Inflammatory macrophage treated with lipopolysaccharide for 4 hours (primary cell): ENCODE results near the gene HOXA4.

Experiments used
- DNase-seq: peaks from one replicate; pipeline ENCODE4 v3.0.0-alpha.2; 2020

The HOXA4 gene

DNA sequence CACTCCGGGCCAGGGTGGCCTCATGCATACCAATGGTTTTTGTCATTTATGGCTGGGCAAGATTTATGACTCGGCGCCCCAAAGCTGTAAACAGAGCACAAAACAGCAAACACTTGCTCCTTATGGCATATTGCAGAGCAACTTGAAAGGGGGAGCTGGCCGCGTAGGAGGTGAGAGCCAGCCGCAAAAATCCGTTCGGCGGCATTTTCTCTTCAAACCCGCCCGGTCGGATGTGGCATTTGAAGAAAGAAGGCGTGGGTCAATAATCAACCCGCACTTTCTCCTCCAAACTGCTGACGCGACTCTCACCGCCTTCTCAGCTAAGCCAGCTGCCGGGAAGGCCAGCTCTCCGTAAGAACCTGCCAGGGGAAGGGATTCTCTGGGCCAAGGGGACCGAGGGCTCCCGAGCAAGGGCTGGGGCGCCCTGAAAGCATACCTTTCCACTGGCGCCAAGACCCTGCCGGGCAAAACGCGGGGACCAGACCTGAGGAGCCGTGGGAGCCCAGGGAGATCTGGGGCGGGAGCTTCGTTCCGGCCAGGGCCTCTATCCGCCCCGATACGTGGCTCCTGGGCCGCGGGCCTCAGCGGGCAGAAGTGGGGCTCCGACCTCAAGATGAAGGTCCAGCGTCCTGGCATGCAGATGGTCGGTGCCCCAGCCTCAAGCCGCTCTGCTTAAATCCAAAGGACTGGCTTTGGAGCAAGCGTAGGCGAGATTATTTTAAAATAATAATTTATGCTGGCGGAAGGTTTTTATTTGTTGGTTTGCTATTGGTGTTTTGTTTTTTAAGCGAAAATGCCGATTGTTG is 15.1 kb downstream of the HOXA4 start:
- no peak for DNase-seq

DNA sequence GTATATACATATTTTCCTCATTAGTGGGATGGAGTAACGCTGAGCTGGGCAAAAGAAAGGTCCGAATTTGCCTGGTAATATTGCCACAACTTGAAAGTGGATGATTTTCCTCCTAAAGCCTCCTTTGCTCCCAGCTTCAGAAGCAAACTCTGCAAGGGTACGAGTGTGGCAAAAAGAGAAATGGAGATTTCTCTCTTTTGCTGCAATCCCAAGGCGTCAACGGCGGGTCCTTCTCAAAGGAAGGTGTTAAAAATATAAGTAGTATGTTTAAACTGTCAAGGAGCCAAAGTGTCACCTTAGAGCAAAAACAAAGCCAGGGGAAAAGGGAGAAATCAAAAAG is 15.7 kb downstream of the HOXA4 start:
- no peak for DNase-seq

DNA sequence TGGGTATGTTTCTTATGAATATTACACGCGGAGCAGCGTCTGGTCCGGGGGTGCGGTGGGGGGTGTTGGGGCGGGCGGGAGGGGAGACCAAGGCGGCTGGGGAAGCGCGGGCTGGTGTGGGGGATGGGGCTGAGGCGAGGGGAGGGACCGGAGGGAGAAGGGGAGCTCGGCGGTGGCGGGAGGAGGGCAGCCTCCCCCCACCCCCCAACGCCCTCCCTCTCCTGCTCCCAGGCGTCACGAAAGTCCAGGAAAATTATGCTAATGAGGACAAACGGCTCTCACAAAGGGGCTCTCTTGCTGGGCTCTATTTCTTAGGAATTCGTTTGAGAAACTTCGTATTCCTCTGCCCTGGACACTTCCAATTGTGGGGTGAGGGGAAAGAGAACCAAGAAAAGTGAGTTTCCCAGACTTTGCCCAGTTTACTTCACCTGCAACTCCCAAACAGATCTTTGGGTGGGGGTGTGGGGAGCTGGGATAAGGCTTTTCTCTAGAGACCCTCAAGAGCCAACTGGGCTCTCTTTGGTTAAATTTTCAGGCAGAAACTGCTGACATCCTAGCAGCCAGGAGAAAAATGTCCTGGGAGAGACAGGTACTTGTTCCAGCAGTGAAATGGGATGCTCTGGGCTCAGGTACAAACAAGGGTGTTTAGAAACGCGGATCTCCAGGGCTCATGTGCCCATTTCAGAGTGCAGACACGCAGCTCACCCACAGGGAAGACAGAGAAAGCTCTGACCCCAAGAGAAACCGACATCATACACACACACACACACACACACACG is 16.4 kb downstream of the HOXA4 start:
- DNase-seq: no peak

DNA sequence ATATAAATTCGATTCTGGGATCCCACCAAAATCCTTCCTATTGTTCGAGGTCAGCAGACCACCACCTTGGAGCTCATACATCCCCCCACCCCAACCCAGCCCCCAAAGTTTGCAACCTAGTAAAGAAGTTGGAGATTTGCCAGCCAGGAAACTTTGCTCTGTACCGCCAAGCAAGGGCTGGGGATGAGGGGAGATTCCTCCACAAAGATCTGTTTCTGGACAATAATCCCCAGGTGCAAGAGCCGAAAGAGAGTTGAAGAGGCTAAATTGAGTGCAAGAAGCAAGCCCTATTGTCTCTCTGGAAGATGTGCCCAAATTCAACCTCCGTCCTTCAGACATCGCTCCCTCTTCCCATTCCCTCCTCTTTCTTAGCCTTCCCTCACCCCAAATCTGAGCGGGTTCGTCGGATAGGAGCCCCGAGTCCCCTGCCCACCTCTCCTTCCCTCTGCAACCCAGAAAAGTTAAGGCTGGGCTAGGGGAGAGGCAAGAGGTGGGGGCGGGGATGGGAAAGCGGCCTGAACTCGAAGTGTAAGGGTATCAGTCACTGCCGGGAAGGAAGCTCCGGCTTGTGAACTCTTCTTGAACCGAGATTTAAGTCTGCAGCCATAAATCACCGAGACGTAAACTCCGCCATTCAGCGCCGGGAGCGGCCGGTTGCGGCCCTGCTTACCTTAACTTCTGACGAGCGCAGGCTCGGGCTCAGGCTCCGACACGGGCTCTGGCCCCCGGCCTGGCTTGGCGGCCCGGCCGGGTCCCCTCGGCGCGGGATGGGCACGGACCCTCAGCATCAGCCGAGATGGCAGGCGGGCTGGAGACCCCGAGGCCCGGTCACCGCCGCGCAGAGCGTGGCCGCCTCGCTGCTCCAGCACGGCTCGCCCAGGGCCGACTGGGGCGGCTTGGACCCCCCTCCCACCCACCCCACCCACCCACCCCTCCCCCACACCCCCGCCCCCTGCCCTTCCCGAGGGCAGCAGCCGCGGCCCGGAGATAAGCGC is 17.3 kb downstream of the HOXA4 start:
- DNase-seq: no peak

DNA sequence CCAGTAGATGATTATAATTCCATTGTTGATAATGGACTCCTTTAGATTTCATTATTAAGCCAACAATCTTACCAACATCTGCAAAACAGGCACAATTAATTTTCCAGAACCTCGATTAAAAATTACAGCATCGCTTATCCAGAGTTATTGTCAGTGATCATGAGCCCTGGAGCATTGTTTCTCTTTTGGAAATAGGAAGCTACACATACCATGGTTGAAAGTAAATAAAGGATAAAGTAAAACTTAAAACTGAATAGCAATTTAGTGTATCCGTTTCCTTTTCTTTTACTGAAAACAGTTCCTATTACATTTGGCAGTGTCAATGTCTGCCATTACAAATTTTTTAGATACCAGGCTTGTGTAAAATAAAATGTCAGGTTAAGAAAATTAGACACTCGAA is 18.2 kb downstream of the HOXA4 start:
- no peak for DNase-seq

DNA sequence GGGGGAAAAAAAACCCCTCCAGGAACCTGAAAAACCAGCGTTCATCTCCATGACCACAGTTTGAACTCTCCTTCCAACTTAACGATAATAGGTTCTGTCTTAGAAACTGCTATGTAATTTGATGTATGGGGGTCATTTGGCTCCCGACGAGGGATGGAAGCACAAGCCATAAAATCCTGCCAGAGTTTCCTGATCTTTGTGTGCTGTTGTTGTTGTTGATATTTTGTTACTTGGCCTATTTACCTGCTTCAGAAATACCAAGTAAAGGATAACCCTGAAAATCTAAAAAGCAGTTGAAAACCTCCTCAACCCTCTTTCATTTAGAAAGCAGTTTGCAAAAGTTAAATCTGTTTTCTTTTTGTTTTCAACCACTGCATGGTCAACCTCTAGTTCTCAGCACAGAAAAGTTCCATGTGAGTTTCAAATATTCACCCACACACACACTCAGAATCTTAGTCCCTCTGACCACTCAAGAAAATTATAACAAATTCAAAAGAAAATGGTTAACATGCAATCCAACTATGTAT is 18.7 kb downstream of the HOXA4 start:
- DNase-seq: no peak

DNA sequence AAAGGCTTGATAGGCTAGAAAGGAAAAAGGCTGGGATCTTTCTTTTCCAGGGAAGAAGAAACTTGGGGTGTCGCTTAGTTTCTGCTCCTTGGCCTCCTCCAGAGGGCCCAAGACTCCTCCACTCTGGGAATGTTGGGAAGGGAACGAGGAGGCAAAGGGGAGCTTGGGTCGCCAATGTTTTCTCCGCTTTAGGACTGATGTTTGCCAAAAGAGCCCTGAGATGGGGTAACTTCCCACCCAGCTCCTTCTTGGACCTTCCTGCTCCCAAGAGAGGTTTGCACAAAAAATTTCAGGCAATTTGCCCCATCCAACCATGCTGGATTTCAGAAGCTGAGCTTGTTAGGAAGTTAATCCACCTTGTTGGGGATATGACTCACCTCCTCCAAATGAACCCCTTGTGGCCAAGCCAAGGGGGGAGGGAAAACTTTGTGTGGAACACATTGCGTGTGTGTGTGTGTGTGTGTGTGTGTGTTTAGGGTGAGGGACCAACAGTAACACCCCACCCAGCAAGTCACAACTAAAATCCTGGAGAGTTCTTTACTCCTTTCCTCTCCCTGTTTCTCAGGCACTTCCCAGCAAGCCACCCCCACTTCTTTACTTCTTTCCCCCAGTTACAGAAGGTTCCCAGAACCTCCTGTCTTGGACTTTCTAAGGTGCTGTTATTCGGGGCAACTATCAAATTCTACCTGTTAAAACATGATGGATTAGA is 19.4 kb downstream of the HOXA4 start:
- no peak for DNase-seq

DNA sequence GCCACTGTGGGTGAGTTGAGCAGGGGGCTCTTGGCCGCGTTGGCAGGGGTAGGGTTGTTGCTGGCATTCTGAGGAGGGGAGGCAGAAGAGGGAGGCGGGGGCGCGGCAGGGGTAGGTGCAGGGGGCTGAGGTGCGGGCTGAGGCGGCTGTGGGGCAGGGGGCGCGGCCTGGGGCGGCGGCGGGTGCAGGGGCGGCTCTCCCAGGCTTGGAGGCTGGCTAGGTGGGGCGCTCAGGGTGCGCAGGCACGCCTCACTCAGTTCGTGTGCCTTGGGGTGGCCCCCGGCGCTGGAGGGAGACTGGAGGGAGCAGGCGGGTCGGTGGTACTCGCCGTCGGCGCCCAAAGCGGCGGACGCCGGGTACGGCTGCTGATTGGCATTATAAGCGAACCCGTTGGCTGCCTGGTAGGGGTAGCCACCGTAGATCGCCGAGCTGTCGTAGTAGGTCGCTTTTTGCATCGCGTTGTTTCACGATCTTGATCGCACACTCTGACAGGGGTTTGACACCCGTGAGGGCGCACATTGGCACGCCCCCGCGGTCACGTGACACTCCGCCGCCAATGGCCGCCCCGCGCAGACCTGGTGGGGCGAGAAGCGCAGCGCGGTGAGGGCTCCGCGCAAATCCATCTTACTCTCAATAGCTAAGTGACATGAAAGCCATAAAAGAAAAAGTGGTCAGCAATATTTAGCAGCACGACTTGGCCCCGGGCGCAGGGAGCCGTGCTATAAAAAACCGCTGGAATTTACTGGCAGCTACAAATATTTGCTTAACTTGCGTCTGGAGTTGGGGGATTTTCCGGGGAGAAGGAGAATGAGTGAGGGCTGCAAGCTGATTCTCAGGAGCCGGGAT is 20.1 kb downstream of the HOXA4 start:
- DNase-seq: no peak

DNA sequence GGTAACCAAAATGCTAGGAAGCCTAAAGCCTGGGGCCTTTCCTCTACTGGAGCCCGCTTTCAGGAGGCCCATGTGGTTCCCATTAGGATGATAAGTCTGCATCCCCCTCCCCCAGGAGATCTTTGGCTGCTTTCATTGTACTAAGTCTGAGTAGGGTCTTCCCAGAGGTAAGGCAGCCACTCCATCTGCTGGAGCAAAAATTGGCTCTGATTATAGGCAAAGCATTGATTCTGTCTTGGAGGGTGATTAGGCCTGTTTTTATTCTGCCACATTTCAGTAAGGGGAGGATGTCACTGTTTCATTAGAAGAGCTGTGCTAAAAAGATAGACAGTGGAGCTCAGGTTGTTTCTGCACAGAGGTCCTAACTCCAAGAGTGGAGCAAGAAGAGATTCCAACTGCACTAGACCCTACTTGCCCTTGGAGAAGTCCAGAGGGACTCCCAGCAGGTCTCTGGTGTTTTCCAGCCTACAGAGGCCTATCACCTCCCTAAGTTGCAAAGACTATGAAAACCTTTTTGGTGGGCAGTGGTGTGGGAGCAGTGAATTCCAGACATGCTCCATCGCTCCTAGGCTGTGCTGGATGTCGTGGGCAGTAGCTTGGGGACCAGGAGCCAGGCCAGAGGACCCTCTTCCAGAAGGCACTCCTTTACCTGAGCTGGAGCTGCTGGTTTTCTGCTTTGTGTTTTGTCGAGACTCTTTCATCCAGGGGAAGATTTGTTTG is 20.9 kb downstream of the HOXA4 start:
- DNase-seq: no peak

DNA sequence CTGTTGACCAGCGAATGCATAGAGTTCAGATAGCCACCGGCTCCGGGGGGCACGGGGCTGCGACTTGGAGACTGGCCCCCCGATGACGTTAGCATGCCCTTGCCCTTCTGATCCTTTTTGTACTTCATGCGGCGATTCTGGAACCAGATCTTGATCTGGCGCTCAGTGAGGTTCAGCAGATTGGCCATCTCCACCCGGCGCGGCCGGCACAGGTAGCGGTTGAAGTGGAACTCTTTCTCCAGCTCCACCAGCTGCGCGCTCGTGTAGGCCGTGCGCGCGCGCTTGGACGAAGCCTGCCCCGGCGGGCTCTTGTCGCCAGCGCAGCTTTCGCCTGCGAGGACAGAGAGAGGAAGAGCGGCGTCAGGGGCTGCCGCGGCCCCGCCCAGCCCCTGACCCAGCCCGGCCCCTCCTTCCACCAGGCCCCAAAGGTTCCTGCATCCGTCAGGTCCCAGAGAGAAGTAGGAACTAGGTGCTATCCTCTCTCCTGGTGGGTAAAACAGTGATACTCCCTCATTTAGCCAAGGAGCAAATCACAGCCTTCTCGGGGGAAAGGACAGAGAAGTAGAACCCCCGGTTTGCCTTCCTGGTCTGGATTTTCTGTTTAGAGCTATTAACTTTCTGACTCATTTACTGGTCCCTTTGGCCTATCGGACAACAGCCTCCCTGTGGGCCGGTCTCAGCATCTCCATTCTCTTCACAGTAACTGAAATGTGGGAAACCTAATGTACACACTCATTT is 22.0 kb downstream of the HOXA4 start:
- no peak for DNase-seq

DNA sequence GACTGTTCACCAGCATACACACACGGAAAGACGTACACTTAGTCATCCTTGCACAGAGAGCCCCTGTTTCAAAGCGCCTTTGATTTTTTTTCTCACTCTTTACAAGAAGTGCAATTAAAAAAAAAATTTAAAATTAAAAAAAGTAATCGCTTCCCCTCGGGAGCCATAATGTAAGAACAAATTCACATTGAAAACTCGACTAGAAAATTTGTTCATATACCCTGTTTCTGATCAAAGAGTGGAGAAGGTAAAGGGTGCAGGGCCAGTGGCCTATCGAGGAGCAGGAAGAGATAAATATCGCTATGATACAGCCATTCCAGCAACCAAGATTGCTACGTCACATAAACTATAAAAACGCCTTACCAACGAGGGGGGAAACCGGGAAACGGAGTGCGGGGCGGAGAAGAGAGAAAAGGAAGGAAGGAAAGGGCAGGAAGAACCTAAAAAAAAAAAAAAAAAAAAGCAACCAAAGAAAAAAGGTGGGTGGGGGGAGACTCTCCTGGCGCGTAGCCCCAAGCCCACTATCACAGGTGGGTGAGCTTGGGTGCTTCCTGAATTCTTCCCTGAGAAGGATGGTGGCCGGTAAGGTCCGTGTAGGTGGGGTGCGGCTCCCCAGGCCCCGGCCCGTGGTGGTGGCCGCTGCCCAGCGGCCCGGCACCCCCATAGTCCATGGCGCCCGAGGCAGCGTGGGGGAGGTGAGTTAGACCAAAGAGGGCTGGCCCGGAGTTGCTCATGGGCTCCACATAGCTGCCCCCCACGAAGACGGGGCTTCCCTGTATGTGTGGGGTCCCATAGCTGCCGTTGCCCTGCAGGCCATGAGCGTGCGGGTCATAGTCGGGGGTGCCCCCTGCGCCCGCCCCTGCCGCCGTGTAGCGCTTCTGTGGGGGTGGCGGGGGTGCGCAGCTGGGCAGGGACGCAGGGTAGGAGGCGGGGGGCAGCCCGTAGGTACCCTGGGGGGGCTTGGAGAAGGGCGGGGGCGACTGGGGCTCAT is 22.9 kb downstream of the HOXA4 start:
- no peak for DNase-seq

DNA sequence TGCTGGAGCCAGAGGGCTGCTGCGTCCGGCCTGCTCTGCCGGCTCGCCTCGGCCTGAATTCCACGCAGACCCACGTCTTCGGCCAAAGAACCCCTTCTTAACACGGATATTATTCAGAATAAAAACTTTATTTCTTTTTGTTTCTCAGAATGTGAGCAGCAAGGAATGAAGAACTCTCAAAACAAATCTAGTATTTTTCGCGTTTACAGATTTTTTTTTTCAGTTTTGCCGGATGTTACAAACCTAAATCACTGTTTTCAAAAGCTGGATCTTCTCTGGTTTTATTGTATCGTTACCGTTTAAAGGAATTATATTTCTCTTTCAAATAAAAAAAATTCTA is 23.7 kb downstream of the HOXA4 start:
- no peak for DNase-seq

DNA sequence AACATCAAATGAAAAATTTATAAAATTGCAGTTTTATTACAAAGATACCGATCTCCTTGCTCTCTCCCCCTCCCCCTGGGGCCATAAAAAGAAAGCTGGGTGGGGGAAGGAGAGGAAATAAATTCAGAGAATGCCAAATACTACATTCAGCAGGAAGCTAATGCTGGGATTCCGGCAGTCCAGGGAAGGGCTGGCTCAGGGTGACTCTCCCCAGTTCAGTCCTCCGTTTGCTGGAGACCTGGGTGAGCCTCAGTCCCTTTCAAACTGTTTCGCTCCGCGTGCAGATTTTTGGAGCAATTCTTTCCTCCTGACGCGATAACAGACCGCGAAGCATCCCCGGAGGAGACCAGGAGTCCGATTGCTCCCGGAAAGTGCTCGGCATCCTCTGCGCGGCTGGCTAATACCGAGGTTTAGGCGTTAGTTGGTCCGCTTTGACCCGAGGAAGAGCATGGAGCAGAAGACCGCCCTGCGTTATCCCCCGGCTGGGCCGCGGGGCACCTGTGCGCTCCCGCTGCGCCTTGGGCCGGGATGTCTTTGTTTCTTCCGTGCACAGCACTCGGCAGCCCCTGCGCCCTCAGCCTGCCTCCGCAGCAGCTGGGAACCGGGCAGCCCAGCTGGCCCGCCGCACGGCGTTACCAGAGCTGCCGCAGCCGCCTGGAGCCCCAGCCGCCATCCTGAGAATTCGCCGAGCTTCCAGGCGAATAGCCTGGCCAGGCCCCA is 24.2 kb downstream of the HOXA4 start:
- DNase-seq: no peak

DNA sequence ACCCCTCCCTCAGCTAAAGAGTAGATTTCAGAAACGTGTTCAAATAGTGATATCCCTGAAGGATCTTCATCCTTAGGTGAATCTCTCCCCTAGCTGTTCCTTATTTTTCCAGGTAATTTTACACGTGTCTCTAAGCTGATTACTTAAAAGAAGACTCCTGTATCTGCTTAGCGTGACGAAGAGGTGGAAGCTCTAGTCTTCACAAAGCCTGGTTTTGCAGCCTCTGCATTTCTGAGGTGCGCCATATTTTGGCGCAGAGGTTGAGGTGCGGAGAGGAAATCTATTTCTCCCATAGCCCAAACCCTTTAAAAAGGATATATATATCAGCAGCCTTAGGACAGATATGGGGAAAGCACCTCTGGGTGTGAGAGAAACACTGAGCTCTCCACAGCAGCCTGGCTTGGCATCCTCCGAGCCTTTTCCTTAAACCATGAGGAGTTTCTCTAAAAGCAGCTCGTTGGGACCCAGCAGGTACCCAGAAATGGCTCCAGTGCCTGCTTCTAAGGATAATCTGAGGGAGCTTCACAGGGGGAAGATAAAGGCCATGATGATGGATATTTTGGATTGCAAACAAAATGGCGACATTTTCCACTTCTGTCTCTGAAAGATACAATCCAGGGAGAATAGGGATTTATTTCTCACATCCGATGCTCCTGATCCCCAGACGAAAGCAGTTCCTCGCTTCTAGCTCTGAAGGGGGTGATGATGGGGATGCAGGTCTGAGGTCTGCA is 25.1 kb downstream of the HOXA4 start:
- no peak for DNase-seq

DNA sequence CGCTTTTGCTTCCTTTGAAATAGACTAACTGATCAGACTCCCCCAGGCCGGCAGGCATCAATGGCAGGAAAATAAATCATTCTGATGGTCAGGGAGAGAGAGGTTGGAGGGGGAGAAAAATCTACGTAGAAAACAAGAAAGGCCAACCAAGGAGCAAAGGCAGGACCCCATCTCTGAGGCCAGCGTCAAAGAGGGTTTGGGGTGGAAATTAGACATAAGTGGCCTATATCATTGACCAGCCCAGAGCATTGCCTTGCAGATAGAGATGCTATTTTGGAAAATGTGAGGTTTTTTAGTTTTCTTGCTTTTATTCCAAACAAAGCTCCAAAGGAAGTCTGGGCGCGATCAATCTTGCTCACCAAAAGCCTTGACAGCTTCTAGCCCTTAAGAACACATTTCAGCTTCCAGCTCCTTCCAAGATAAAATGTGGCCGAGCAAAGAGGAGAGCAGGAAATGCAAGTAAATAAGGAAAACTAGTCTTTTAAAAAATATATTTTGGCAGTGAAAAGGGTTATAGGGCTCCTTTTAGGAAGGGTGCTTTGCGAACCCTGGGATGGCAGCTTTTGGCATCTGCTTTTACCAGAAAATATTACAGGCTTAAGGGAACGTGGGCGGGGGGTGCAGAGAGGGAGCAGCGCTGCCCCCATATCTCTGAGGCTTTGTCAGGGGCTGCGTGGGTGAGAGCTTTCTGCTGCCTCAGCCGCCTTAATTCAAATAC is 26.1 kb downstream of the HOXA4 start:
- no peak for DNase-seq

DNA sequence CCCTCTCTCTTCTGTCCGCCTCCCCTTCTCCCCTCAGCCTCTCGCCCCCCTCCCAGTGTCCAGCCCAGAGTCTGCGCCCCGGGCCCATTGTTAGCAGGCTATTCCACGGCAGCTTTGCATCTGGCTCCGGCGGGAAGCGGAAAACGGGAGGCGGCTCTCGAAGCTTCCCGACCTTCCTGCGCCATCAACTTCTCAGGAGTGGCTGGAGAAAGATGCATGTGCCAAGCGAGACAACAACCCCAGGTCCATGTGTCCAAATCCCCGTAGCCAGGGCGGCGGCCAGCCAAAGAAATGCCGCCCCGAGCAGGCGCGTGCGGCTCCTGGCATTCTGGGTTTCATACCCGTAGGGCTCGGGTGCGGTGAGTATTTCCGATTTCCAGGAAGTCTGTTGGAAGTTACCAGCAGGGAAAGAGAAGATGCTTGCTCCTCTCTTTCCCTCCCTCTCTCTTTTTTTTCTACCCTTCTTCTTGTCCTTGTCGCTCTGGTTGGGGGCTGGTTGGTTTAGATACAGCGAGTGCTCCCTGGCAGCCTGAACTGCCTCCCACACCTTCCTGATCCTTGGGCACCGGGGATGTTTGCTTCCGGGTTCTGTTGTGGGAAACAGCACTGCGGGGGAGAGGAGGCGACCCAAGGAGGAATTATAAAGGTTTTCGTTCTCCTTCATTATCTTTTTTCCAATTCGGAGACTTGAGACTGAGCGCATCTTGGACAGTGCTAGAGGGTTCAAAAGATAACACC is 26.9 kb downstream of the HOXA4 start:
- DNase-seq: no peak
